ENCODE results near the gene CAPN12.

The CAPN12 gene

DNA sequence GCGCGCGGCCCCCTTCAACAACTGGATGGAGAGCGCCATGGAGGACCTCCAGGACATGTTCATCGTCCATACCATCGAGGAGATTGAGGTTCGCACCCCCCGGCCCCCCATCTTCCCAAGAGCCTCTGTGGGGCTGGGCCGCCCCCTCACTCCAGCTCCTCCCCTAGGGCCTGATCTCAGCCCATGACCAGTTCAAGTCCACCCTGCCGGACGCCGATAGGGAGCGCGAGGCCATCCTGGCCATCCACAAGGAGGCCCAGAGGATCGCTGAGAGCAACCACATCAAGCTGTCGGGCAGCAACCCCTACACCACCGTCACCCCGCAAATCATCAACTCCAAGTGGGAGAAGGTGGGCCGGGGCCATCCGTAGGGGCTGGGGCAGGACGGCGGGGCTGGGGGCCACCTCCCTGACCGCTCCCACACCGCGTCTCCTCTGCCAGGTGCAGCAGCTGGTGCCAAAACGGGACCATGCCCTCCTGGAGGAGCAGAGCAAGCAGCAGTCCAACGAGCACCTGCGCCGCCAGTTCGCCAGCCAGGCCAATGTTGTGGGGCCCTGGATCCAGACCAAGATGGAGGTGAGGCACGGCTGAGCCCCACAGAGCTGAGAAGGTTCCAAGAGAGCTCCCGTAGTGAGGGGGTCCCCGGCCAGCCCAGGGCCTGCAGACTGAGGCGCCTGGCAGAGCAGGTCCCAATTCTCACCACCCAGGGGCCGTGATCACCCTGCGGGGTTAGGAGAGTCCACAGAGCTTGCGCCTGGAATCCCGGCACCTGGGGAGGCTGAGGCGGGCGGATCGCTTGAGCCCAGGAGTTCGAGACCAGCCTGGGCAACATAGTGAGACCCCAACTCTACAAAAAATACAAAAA is 20.1 kb downstream of the CAPN12 start:
- no peak for DNase-seq (ENCODE audit: low spot score)
- TF ChIP-seq CTCF (IDR thresholded peaks at IDR 0.05; ENCODE audit: extremely low read depth, insufficient read depth, missing control alignments), result no peak
- in situ Hi-C loops (cut with MboI; ENCODE audit: low pct_unique_long_range_greater_than_20kb, low sequenced_read_pairs, unreplicated experiment), result no loop called here

- no peak for TF ChIP-seq CTCF (IDR thresholded peaks at IDR 0.05; ENCODE audit: extremely low read depth, insufficient read depth, missing control alignments)
- in situ Hi-C loops (cut with MboI; ENCODE audit: low pct_unique_long_range_greater_than_20kb, low sequenced_read_pairs, unreplicated experiment), result no loop called here
- DNase-seq (ENCODE audit: low spot score), result no peak
These were observed 20.7 kb downstream of the CAPN12 start for GRCh38 chr19:38723606-38723965.

GRCh38 chr19:38722947-38723605 is 21.2 kb downstream of the CAPN12 start:
- DNase-seq (ENCODE audit: low spot score), result no peak
- in situ Hi-C loops (cut with MboI; ENCODE audit: low pct_unique_long_range_greater_than_20kb, low sequenced_read_pairs, unreplicated experiment), result no loop called here
- TF ChIP-seq CTCF (IDR thresholded peaks at IDR 0.05; ENCODE audit: extremely low read depth, insufficient read depth, missing control alignments), result no peak

GRCh38 chr19:38721979-38722773 is 22.1 kb downstream of the CAPN12 start:
- no peak for DNase-seq (ENCODE audit: low spot score)
- no peak for TF ChIP-seq CTCF (IDR thresholded peaks at IDR 0.05; ENCODE audit: extremely low read depth, insufficient read depth, missing control alignments)
- in situ Hi-C loops (cut with MboI; ENCODE audit: low pct_unique_long_range_greater_than_20kb, low sequenced_read_pairs, unreplicated experiment), result no loop called here

DNA sequence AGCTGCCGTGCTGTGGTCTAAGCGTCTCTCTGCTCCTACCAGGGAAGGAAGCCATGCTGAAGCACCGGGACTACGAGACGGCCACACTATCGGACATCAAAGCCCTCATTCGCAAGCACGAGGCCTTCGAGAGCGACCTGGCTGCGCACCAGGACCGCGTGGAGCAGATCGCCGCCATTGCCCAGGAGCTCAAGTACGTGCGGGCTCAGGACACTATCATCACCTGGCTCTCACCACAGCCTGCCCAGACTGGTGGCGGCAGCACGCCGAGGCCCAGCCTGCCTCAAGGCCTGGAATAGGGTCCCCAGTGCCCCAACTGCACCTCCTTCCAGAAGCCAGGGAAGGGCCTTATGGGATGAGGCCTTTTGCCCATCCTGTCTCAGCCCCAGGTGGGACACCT is 22.8 kb downstream of the CAPN12 start:
- no peak for DNase-seq (ENCODE audit: low spot score)
- in situ Hi-C loops (cut with MboI; ENCODE audit: low pct_unique_long_range_greater_than_20kb, low sequenced_read_pairs, unreplicated experiment), result no loop called here
- TF ChIP-seq CTCF (IDR thresholded peaks at IDR 0.05; ENCODE audit: extremely low read depth, insufficient read depth, missing control alignments), result no peak

DNA sequence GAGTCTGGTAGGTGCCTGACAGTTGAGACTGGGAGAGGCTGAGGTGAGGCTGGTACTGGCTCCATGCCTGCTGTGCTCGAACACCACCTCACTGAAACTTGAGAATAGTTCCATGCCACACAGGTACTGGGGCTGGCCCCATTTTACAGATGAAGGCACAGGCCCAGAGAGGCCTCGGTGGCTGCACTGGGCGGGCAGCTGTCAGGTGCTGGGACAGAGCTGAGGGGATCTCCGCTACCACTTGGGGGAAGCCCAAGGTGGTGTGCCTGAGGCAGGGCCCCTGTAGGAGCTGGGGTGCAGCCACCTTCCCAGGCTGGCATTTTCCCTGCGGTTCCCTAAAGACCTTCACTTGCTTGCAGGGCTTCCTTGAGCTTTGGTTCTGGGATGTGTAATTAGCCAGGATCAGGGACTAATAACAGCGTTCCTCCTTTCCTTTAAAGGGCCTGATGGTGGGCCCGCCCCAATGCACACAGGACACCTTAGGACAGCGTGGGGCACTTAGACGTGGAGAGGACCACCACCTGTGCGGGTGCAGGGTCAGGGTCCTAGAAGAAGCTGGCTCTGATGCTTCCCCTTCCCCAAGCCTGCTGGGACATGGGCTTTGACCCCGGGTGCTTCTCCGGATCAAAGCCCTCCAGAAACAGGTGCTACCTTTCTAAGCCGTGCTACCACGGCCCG is 23.6 kb downstream of the CAPN12 start:
- no peak for TF ChIP-seq CTCF (IDR thresholded peaks at IDR 0.05; ENCODE audit: extremely low read depth, insufficient read depth, missing control alignments)
- in situ Hi-C loops (cut with MboI; ENCODE audit: low pct_unique_long_range_greater_than_20kb, low sequenced_read_pairs, unreplicated experiment), result no loop called here
- no peak for DNase-seq (ENCODE audit: low spot score)

Data from GM13977 (cell line).